Uterus (tissue), 2 donors: ENCODE data around the gene ZFYVE28.

Experiments
- CTCF ChIP-seq, 4 experiments: fragments of 200-600 bp in 2 of 4; fragments of 450-650 bp in 2 of 4; sonication (generic) in 2 of 4; IDR thresholded peaks; one replicate each; pipeline ENCODE4 v1.5.1; 2016 to 2019; ENCODE audit warnings: antibody characterized with exemption in 4 of 4, mild to moderate bottlenecking in 2 of 4, moderate library complexity in 1 of 4
- POLR2A ChIP-seq, 2 donors: fragments of 450-650 bp; IDR thresholded peaks; one replicate each; pipeline ENCODE4 v1.6.1; 2016; ENCODE audit warnings: antibody characterized with exemption in 2 of 2, mild to moderate bottlenecking in 1 of 2, moderate library complexity in 1 of 2

- TF ChIP-seq CTCF (IDR thresholded peaks at IDR 0.05) (no peak), POLR2A (IDR thresholded peaks at IDR 0.05) (no peak)
Measured at GRCh38 chr4:2383760-2384159, 34.7 kb downstream of the ZFYVE28 start.
